GM18517 (cell line): Measurements from ENCODE around the gene SH3PXD2B.

Experiments
- ATAC-seq: cut with Tn5 transposase; IDR thresholded peaks from one replicate; pipeline ENCODE4 v1.9.1; 2021; ENCODE audit warnings: mild to moderate bottlenecking, moderate library complexity; ENCODE audit not compliant: unreplicated experiment

Gene SH3PXD2B

GRCh38 chr5:172437445-172438318, 16.6 kb downstream of the SH3PXD2B start:
- ATAC-seq: no peak

DNA sequence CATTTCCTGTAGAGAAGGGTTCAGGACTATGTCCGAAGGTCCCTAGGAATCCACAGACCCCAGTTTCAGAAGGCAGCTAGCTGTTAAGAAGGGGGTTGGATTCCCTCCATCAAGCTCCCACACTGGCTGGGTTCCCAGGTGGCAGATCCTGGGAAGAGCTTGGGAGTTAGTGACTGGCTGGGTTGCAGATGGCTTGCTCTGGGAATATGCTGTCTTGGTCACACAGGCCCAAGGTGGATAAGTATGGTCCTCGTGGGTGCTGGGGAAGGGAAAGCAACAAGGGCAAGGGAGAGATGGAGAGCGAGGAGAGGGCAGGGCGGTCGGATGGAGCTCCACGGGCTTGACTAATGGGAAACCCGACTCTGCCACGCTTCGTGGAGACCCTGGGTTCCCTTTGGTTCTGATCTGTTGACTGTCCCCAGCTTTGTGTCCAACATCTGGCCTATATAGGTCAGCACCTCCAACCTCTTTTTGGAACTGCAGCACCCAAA, 17.4 kb downstream of the SH3PXD2B start:
- no peak for ATAC-seq

- no peak for ATAC-seq
These were observed 18.0 kb downstream of the SH3PXD2B start for GRCh38 chr5:172436078-172436878.

DNA sequence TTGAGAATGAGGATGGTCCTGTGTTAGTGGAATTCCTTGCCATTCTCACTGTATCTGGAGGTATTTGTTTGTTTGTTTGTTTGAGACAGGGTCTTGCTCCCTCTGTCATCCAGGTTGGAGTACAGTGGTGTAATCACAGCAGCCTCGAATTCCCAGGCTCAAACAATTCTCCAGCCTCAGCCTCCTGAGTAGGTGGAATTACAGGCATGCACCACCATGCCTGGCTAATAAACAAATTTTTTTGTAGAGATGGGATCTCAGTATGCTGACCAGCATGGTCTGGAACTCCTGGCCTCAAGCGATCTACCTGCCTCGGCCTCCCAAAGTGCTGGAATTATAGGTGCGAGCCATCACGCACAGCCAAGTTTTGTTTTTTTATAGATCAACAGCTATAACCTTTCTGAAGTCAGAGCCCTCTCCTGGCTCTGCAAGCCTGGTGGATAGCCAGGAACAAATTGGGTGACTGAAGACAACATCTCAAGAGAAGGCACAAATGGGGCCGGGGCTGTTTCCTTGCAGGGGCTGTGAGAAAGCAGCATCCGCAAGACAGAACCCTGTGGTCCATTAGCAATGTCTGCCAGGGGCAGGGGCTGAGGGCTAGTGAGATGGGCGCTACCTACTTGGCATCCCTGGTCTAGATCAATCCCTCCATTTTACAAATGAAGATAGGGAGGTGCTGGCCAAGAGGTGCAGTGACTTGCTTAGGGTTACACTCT, 18.8 kb downstream of the SH3PXD2B start:
- no peak for ATAC-seq

DNA sequence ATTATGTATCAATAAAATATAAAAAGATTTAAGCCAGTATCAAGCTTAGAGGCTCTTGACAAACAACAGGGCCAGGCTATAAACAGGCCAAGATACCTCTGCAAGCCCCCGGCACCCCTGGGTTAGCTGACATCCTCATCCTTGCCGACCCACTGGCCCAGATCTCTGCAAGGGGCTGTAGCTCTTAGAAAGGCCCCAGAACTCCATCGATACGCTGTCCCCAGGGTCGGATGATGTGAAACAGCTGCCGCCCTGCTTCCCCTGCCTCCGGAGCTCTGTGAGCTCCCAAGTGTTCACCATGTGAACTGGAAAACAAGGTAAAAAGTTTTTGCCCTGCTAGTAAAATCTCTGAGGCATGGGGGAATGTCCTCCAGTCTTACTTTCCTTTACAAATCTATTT, 20.1 kb downstream of the SH3PXD2B start:
- no peak for ATAC-seq

DNA sequence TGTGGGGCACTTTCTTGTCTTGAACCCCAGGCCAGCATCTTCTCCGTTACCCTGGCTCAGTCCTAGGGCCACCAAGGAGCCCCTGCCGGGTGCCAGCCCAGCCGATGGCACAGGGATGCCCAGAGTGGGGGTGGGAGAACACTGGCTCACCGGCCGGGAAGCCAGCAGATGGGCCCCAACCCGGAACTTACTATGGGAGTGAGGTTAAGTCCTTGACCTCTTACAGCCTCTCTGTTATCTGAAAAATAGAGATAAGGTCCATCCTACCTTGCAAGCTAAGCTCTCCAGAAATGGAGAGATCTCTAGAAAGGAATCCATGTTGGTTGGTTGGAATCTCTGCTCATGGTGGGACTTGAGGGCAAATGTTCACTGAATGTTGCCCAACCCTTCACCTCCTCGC, 20.8 kb downstream of the SH3PXD2B start:
- no peak for ATAC-seq

- no peak for ATAC-seq
These were observed 21.3 kb downstream of the SH3PXD2B start for GRCh38 chr5:172433071-172433470.

- ATAC-seq: no peak
These were observed 24.0 kb downstream of the SH3PXD2B start for GRCh38 chr5:172430354-172430753.

- ATAC-seq: no peak
These were observed 25.0 kb downstream of the SH3PXD2B start for GRCh38 chr5:172429201-172429940.

- ATAC-seq: no peak
These were observed 25.8 kb downstream of the SH3PXD2B start for GRCh38 chr5:172428224-172429166.

GRCh38 chr5:172427202-172427601, 27.1 kb downstream of the SH3PXD2B start:
- no peak for ATAC-seq

GRCh38 chr5:172426086-172426485, 28.2 kb downstream of the SH3PXD2B start:
- no peak for ATAC-seq

- no peak for ATAC-seq
These were observed 28.9 kb downstream of the SH3PXD2B start for GRCh38 chr5:172425402-172425801.

- ATAC-seq: no peak
These were observed 29.5 kb downstream of the SH3PXD2B start for GRCh38 chr5:172424808-172425207.

DNA sequence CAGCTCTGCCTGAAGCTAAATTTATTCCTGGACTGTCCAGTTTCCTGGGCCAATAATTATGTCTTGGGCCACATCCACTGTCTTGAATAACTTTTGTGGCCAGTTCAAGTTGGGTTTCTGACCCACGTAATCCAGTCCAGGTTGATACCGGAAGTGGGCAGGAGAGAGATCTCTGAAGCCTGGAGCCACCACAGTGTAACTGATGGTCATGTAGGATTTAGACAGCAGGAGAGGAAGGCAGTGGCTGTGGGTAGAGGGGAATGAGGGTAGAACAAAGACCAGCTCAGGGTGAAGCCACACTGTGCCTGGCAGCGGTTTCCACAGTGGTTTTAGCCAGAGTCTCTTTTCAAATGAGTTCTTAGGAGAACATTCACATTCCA, 30.2 kb downstream of the SH3PXD2B start:
- ATAC-seq: no peak

GRCh38 chr5:172423379-172424110, 30.8 kb downstream of the SH3PXD2B start:
- no peak for ATAC-seq

GRCh38 chr5:172422255-172422654, 32.1 kb downstream of the SH3PXD2B start:
- ATAC-seq: no peak

DNA sequence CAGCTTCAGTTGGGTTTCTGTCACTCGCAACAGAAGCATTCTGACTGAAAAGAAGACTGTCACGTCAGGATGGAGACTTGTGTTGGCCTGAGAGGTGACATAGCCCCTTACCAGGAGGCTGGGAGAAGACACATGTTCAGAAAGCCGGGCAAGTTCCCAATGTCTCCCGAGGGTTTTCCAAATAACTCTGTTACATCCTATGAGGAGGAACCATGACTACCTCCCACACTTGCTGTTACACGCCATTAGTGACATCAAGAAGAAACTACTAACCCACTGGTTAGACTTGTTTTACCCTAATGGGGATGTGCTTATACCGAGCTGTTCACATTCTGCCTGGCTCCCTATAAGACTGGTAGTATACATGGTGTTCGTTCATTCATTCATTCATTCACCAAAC, 33.3 kb downstream of the SH3PXD2B start:
- ATAC-seq: no peak
